Prostate gland (tissue), 2 donors: ENCODE results near the gene CAB39L.

ENCODE experiments used
- POLR2A ChIP-seq: fragments of 450-650 bp; IDR thresholded peaks from one replicate; pipeline ENCODE4 v1.6.1; 2016; ENCODE audit warnings: antibody characterized with exemption, mild to moderate bottlenecking
- TF ChIP-seq, protein P1 (sequence below), 4 experiments: fragments of 200-600 bp in 2 of 4; fragments of 450-650 bp in 2 of 4; sonication (generic) in 2 of 4; IDR thresholded peaks; 1 replicate in 3 of 4; 2 replicates in 1 of 4; pipeline ENCODE4 v1.5.1; 2016 to 2019; ENCODE audit warnings: antibody characterized with exemption in 4 of 4, mild to moderate bottlenecking in 2 of 4, moderate library complexity in 2 of 4

DNA sequence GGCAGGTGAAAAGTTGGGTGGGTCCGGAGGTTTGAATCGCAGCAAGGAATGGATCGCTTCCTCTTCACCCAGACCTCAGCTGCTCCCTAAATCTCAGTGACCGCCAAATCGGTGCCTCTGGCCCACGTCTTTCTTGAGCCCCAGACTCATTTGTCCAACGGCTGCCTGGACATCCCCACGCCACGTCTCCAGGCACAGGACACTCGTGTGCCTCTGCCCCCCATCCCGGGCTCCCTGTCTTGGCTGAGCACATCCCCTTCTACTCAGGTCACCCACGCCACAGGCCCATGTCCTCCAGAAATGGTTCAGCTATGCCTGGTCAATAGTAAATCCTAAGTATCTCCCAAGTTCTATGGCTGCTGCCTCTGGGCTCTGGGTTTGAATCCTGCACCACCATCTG is 139.5 kb downstream of the CAB39L start:
- TF ChIP-seq, protein P1, sequence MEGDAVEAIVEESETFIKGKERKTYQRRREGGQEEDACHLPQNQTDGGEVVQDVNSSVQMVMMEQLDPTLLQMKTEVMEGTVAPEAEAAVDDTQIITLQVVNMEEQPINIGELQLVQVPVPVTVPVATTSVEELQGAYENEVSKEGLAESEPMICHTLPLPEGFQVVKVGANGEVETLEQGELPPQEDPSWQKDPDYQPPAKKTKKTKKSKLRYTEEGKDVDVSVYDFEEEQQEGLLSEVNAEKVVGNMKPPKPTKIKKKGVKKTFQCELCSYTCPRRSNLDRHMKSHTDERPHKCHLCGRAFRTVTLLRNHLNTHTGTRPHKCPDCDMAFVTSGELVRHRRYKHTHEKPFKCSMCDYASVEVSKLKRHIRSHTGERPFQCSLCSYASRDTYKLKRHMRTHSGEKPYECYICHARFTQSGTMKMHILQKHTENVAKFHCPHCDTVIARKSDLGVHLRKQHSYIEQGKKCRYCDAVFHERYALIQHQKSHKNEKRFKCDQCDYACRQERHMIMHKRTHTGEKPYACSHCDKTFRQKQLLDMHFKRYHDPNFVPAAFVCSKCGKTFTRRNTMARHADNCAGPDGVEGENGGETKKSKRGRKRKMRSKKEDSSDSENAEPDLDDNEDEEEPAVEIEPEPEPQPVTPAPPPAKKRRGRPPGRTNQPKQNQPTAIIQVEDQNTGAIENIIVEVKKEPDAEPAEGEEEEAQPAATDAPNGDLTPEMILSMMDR (IDR thresholded peaks at IDR 0.05), result no peak
- TF ChIP-seq POLR2A, result no peak
